HepG2 (cell line): Measurements from ENCODE around the gene TCF12. TPM values are rescaled to one million over a fixed set of nuclear protein-coding genes. Genes with fewer than 3 reads are reported as not detected.

Experiments used
- ATAC-seq: fragments of 200-7000 bp; cut with Tn5 transposase; 3 replicates; pipeline ENCODE4 v1.9.1; 2020; ENCODE audit warnings: mild to moderate bottlenecking, moderate library complexity
- BruUV-seq: library from RNA; stranded (reverse); fragments of 400-500 nt; replicated peaks from 2 replicates; lab custom pipeline; 2021; lab: Mats Ljungman, UMichigan
- CTCF ChIA-PET: fragments of 300-600 bp; formaldehyde crosslinking; extraction: SDS; loops from one replicate; lab custom pipeline; 2021; ENCODE audit warnings: low total read pairs, inconsistent platforms, low intra/inter-chr PET ratio; lab: Yijun Ruan, JAX
- POLR2A ChIA-PET: fragments of 350-600 bp; sonication (Branson Sonifier 250); formaldehyde crosslinking; loops from one replicate; lab custom pipeline; 2020; ENCODE audit warnings: antibody characterized with exemption, inconsistent platforms; lab: Yijun Ruan, JAX
- DNase-seq: peaks from one replicate; pipeline ENCODE4 v3.0.0-alpha.2; 2015; ENCODE audit warnings: low spot score
- FAIRE-seq: peaks from 3 replicates; lab custom pipeline; 2011; peaks lifted over from hg19 to GRCh38; lab: Jason Lieb, UNC
- H2AFZ ChIP-seq: one replicate; pipeline ENCODE4 v1.6.1; 2011; ENCODE audit warnings: low read length, inconsistent platforms
- H3K27ac ChIP-seq: fragments of 300-600 bp; 3 replicates; pipeline ENCODE4 v1.8.0; 2011; ENCODE audit warnings: mixed run types, mild to moderate bottlenecking, mixed read lengths, low read length, inconsistent platforms; ENCODE audit not compliant: insufficient read depth; ENCODE audit errors: extremely low read length
- H3K27me3 ChIP-seq, 2 experiments: fragments of 200-600 bp in 1 of 2; 2 replicates in 1 of 2; 3 replicates in 1 of 2; pipeline versions ENCODE4 v1.6.0 to v1.8.0; 2011; ENCODE audit warnings: low read length in 2 of 2, mild to moderate bottlenecking in 2 of 2, moderate library complexity in 2 of 2, inconsistent platforms in 1 of 2; ENCODE audit not compliant: insufficient read depth in 2 of 2, control insufficient read depth in 1 of 2
- H3K36me3 ChIP-seq, 2 experiments: fragments of 200-600 bp in 1 of 2; replicated peaks in 1 of 2; 2 replicates in 1 of 2; 3 replicates in 1 of 2; pipeline versions ENCODE4 v1.5.1 to v1.8.0; 2011; ENCODE audit warnings: low read length in 2 of 2, inconsistent platforms in 1 of 2; ENCODE audit not compliant: insufficient read depth in 2 of 2, control insufficient read depth in 1 of 2
- H3K4me1 ChIP-seq: 2 replicates; pipeline ENCODE4 v1.5.1; 2012; ENCODE audit warnings: low read length, inconsistent platforms; ENCODE audit not compliant: insufficient read depth
- H3K4me2 ChIP-seq: 2 replicates; pipeline ENCODE4 v1.6.0; 2011; ENCODE audit warnings: low read depth, low read length, inconsistent platforms
- H3K4me3 ChIP-seq, 3 experiments: fragments of 200-600 bp in 1 of 3; sonication (generic), shearing (Covaris generic) in 1 of 3; replicated peaks in 1 of 3; 2 replicates each; pipeline ENCODE4 v1.5.1; 2011 to 2016; ENCODE audit warnings: low read length in 3 of 3, inconsistent platforms in 2 of 3, low read depth in 2 of 3, mild to moderate bottlenecking in 2 of 3, control low read depth in 1 of 3, mixed read lengths in 1 of 3; ENCODE audit not compliant: insufficient read depth in 1 of 3
- H3K79me2 ChIP-seq: one replicate; pipeline ENCODE4 v1.6.1; 2011; ENCODE audit warnings: low read length, inconsistent platforms; ENCODE audit not compliant: insufficient read depth
- H3K9ac ChIP-seq: 2 replicates; pipeline ENCODE4 v1.6.0; 2011; ENCODE audit warnings: mild to moderate bottlenecking, low read depth, low read length, inconsistent platforms; ENCODE audit not compliant: insufficient read depth
- H3K9me3 ChIP-seq: 2 replicates; pipeline ENCODE4 v1.5.1; 2012; ENCODE audit warnings: mild to moderate bottlenecking, low read length
- H4K20me1 ChIP-seq: 2 replicates; pipeline ENCODE4 v1.6.0; 2011; ENCODE audit warnings: inconsistent platforms, mild to moderate bottlenecking, low read length, moderate library complexity; ENCODE audit not compliant: insufficient read depth
- BCLAF1 ChIP-seq: fragments of 450-650 bp; IDR thresholded peaks from 2 replicates; pipeline ENCODE4 v1.6.1; 2017; ENCODE audit warnings: mild to moderate bottlenecking
- CEBPB ChIP-seq: IDR thresholded peaks from 2 replicates; pipeline ENCODE4 v1.6.1; 2011; ENCODE audit warnings: low read depth, low read length, improper control_type of control experiment, borderline replicate concordance
- ERF ChIP-seq: IDR thresholded peaks from 2 replicates; pipeline ENCODE4 v1.6.1; 2018; ENCODE audit warnings: missing biosample characterization, missing genetic modification reagents
- GFI1 ChIP-seq: sonication (generic); formaldehyde crosslinking; IDR thresholded peaks from 2 replicates; pipeline ENCODE4 v1.5.0; 2020; ENCODE audit warnings: missing genetic modification reagents, mild to moderate bottlenecking, borderline replicate concordance
- GTF2F1 ChIP-seq: fragments of 150-350 bp; IDR thresholded peaks from 2 replicates; pipeline ENCODE4 v1.6.1; 2014; ENCODE audit warnings: low read length
- KLF9 ChIP-seq: IDR thresholded peaks from 2 replicates; pipeline ENCODE4 v1.6.1; 2016; ENCODE audit warnings: low read depth
- MEIS2 ChIP-seq: sonication (generic); formaldehyde crosslinking; IDR thresholded peaks from 2 replicates; pipeline ENCODE4 v1.9.0; 2021; ENCODE audit warnings: mild to moderate bottlenecking, missing genetic modification reagents
- RERE ChIP-seq: IDR thresholded peaks from 2 replicates; pipeline ENCODE4 v1.6.1; 2016; ENCODE audit warnings: low read depth, missing genetic modification reagents, missing compliant biosample characterization
- RXRB ChIP-seq: IDR thresholded peaks from 2 replicates; pipeline ENCODE4 v1.6.1; 2016; ENCODE audit warnings: borderline replicate concordance, missing genetic modification reagents, missing compliant biosample characterization
- TARDBP ChIP-seq: sonication (generic); formaldehyde crosslinking; IDR thresholded peaks from 2 replicates; pipeline ENCODE4 v1.8.0; 2022; ENCODE audit warnings: mild to moderate bottlenecking, missing genetic modification reagents
- TBX3 ChIP-seq: fragments of 450-650 bp; IDR thresholded peaks from 2 replicates; pipeline ENCODE4 v1.6.1; 2017; ENCODE audit warnings: antibody characterized with exemption, mild to moderate bottlenecking, inconsistent platforms, borderline replicate concordance
- THYN1 ChIP-seq: sonication (generic); formaldehyde crosslinking; IDR thresholded peaks from 2 replicates; pipeline ENCODE4 v1.8.1; 2023; ENCODE audit warnings: low read depth, mild to moderate bottlenecking, moderate library complexity, missing genetic modification reagents, borderline replicate concordance
- TMF1 ChIP-seq: sonication (generic); formaldehyde crosslinking; IDR thresholded peaks from 2 replicates; pipeline ENCODE4 v1.8.1; 2022; ENCODE audit warnings: low read depth, missing genetic modification reagents
- YEATS2 ChIP-seq: sonication (generic); formaldehyde crosslinking; IDR thresholded peaks from 2 replicates; pipeline ENCODE4 v1.4.0; 2020; ENCODE audit warnings: missing genetic modification reagents, borderline replicate concordance
- ZNF367 ChIP-seq: sonication (generic); formaldehyde crosslinking; IDR thresholded peaks from 2 replicates; pipeline ENCODE4 v1.4.0; 2020; ENCODE audit warnings: missing genetic modification reagents, borderline replicate concordance
- ZSCAN25 ChIP-seq: sonication (generic); formaldehyde crosslinking; IDR thresholded peaks from 2 replicates; pipeline ENCODE4 v1.8.0; 2022; ENCODE audit warnings: mild to moderate bottlenecking, missing genetic modification reagents
- WGBS: methylation state at CpG from one replicate; pipeline ENCODE4 v1.1.6; 2017; ENCODE audit warnings: low lambda C conversion rate; 5-methylcytosine and 5-hydroxymethylcytosine counted together
- in situ Hi-C: cut with HindIII; loops from 2 replicates; pipeline ENCODE4 v1.10.0; 2017; ENCODE audit warnings: low pct_unique_long_range_greater_than_20kb; ENCODE audit not compliant: extremely low pct_ligation_motif_present
- intact Hi-C: fragments of 100-400 bp; cut with micrococcal nuclease; formaldehyde crosslinking; loops from one replicate; pipeline ENCODE4 v1.10.0; 2022; ENCODE audit not compliant: unreplicated experiment
- polyA plus RNA-seq, 8 experiments: library from polyadenylated mRNA; depleted of rRNA in 3 of 8; stranded (reverse) in 7 of 8; unstranded in 1 of 8; fragments of >200 nt; fragmentation: Illumina TruSeq in 4 of 8; extraction: Trizol in 4 of 8; gene quantifications; 2 replicates each; pipeline versions ENCODE4 v1.2.1 to v1.2.3, GENCODE V29; 2011 to 2016; ENCODE audit warnings: low read depth in 4 of 8, missing spikeins in 1 of 8, mixed read lengths in 1 of 8; ENCODE audit not compliant: insufficient read depth in 1 of 8
- total RNA-seq, 5 experiments: library from RNA; depleted of rRNA; stranded (reverse); fragments of >200 nt; fragmentation: Illumina TruSeq; extraction: Trizol; gene quantifications; 2 replicates each; pipeline ENCODE4 v1.2.3, GENCODE V29; 2016; ENCODE audit warnings: low read depth in 1 of 5

TCF12 gene
- total and polyA plus RNA-seq, 2 of the 13 experiments (the other 11 are each of a cell fraction or from before 2014, with no cell fraction given) = 48.6 to 51.1 TPM

GRCh38 chr15:57309856-57310760 is 391.7 kb downstream of the TCF12 start:
- Histone ChIP-seq H3K4me1 (peaks cover 57% of the 10 kb centered on the region), H3K9ac (no peak overlapping the region), H3K79me2 (no peaks in the 10 kb centered on the region), H2AFZ (no peak overlapping the region), H3K27ac (no peak overlapping the region), H4K20me1 (no peaks in the 10 kb centered on the region), H3K27me3 (no peaks in the 10 kb centered on the region), H3K4me3 (no peak overlapping the region), H3K36me3 (no peaks in the 10 kb centered on the region), H3K4me2 (no peak overlapping the region), H3K9me3 (no peaks in the 10 kb centered on the region)
- BruUV-seq = no TSS peak
- intact Hi-C loops (no loop called here), in situ Hi-C loops (loop anchor here (5.0 to 10.0 kb wide), 3 partner anchors 163 to 815 kb away; no protein-coding TSS in a partner anchor)
- CTCF ChIA-PET = no interaction called here
- POLR2A ChIA-PET = no interaction called here
- TF ChIP-seq KLF9 (no peak), TBX3 (no peak), ERF (no peak), ZSCAN25 (no peak), RERE (CRISPR knock-in tag) (no peak), YEATS2 (CRISPR knock-in tag) (no peak), CEBPB (no peak), TMF1 (CRISPR knock-in tag) (no peak), BCLAF1 (no peak), THYN1 (CRISPR knock-in tag) (no peak), TARDBP (CRISPR knock-in tag) (no peak), GFI1 (CRISPR knock-in tag) (no peak), RXRB (CRISPR knock-in tag) (no peak), ZNF367 (no peak), GTF2F1 (no peak), MEIS2 (CRISPR knock-in tag) (no peak)
- DNase-seq = no peak
- 83% methylated on average over 21 of the region's 21 CpGs for WGBS
- no peak for FAIRE-seq
- no peak for ATAC-seq
